Measurements from ENCODE around the gene NCKAP5. TPM values are rescaled to one million over a fixed set of nuclear protein-coding genes. Genes with fewer than 3 reads are reported as not detected.

NCKAP5 gene
- total RNA-seq, 1 donor from 2014 or later: 0.20 TPM

DNA sequence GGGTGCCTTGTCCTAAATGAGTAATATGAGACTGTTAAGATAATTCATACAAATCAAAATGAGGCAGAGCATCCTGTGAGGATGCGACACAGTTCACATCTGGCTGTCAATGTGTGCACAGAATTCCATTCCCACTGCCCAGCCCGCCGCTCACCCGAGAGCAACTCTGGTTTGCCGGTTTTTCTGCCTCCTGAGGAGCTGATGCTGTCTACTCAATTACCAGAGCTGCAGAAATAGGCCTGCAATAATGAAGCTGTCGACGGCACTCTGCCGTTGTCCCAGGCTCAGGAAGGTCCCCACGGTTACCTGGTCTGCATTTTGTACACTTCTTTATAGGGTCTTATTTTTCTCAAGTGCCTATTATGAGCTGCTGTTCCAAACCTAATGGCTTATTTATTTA is 842.5 kb downstream of the NCKAP5 start:
- no peaks in the 10 kb centered on the region for H3K27me3 Mint-ChIP-seq (ENCODE audit: unreplicated experiment)

DNA sequence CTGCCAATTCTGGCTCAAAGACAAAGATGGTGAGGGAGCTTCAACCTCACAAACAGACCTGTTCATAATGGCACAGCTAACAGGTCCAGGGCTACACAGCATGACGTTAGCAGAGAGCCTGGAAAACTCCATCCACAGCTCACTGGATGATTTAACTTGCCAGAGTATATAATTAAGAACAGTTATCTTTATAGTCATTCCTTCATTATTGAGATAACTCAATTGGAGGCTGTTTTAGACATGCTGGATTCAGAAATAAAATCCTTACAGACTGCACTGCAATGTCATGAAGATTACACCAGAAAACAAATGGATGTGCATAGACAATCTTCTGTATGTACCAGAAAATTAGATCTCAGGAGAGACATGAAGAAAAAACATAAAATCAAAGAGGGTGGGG is 843.1 kb downstream of the NCKAP5 start:
- TF ChIP-seq, protein P1, sequence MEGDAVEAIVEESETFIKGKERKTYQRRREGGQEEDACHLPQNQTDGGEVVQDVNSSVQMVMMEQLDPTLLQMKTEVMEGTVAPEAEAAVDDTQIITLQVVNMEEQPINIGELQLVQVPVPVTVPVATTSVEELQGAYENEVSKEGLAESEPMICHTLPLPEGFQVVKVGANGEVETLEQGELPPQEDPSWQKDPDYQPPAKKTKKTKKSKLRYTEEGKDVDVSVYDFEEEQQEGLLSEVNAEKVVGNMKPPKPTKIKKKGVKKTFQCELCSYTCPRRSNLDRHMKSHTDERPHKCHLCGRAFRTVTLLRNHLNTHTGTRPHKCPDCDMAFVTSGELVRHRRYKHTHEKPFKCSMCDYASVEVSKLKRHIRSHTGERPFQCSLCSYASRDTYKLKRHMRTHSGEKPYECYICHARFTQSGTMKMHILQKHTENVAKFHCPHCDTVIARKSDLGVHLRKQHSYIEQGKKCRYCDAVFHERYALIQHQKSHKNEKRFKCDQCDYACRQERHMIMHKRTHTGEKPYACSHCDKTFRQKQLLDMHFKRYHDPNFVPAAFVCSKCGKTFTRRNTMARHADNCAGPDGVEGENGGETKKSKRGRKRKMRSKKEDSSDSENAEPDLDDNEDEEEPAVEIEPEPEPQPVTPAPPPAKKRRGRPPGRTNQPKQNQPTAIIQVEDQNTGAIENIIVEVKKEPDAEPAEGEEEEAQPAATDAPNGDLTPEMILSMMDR (IDR thresholded peaks at IDR 0.05; ENCODE audit: partially characterized antibody, unreplicated experiment): no peak
- no peak for DNase-seq

More for the DNA sequence above, 842.5 kb downstream of the NCKAP5 start:
- H3K4me3 Mint-ChIP-seq (ENCODE audit: unreplicated experiment): no peak overlapping the region
- H3K9me3 Mint-ChIP-seq (ENCODE audit: unreplicated experiment): no peaks in the 10 kb centered on the region
- TF ChIP-seq, protein P1 (IDR thresholded peaks at IDR 0.05; ENCODE audit: partially characterized antibody, unreplicated experiment): no peak
- no peak for DNase-seq
- H3K27ac Mint-ChIP-seq (ENCODE audit: unreplicated experiment): no peak overlapping the region
- peaks cover 5% of the 10 kb centered on the region for H3K36me3 Mint-ChIP-seq (ENCODE audit: unreplicated experiment)
- H3K4me1 Mint-ChIP-seq (ENCODE audit: low read depth, unreplicated experiment): no peaks in the 10 kb centered on the region

DNA sequence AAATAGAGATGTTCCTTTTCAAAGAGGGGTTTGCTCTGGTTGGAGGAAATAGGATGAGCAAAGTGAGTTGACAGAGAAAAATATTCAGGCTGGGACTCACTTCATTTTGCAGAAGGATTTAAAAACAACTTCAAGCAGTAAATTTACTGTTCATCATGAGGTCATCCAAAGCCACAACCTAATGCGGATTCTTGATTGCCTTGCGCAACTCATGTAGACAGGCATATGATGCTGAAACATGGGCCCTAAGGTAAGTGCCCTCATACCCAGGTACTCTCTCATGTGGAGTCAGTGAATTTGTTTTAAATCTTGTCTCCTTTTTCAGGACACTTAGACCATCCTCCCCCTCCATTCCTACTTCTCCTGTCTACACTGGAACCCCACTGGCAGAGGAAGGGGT is 846.3 kb downstream of the NCKAP5 start:
- Mint-ChIP-seq H3K4me1 (ENCODE audit: low read depth, unreplicated experiment) (no peaks in the 10 kb centered on the region), H3K27ac (ENCODE audit: unreplicated experiment) (no peak overlapping the region), H3K9me3 (ENCODE audit: unreplicated experiment) (no peaks in the 10 kb centered on the region), H3K36me3 (ENCODE audit: unreplicated experiment) (peaks cover 5% of the 10 kb centered on the region), H3K27me3 (ENCODE audit: unreplicated experiment) (no peaks in the 10 kb centered on the region), H3K4me3 (ENCODE audit: unreplicated experiment) (no peak overlapping the region)
- TF ChIP-seq, protein P1 (IDR thresholded peaks at IDR 0.05; ENCODE audit: partially characterized antibody, unreplicated experiment): no peak
- DNase-seq: no peak

More for the DNA sequence above, 843.1 kb downstream of the NCKAP5 start:
- Mint-ChIP-seq H3K27ac (ENCODE audit: unreplicated experiment) (no peak overlapping the region), H3K4me1 (ENCODE audit: low read depth, unreplicated experiment) (no peaks in the 10 kb centered on the region), H3K27me3 (ENCODE audit: unreplicated experiment) (no peaks in the 10 kb centered on the region), H3K36me3 (ENCODE audit: unreplicated experiment) (peaks cover 5% of the 10 kb centered on the region), H3K9me3 (ENCODE audit: unreplicated experiment) (no peaks in the 10 kb centered on the region), H3K4me3 (ENCODE audit: unreplicated experiment) (no peak overlapping the region)

DNA sequence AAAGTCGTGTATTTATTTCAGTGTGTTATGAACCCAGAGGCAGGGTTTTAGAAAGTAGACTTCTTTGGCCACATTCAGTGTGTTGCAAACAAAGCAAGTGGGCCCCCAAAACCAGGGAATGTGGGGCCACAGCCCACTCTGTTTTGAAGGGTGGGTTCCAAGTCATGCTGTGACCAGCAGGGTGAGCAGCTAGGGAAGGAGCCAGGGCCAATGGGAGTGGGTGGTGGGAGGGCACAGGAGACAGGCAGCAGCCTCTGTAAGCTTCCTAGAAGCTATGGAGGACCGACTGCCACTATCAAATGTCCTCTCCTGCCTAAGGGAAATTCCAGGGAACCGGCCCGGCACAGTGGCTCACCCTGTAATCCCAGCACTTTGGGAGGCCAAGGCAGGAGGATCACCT is 847.9 kb downstream of the NCKAP5 start:
- no peak for DNase-seq
- TF ChIP-seq, protein P1 (IDR thresholded peaks at IDR 0.05; ENCODE audit: partially characterized antibody, unreplicated experiment): no peak
- no peak overlapping the region for H3K4me3 Mint-ChIP-seq (ENCODE audit: unreplicated experiment)
- H3K36me3 Mint-ChIP-seq (ENCODE audit: unreplicated experiment): peaks cover 5% of the 10 kb centered on the region
- no peaks in the 10 kb centered on the region for H3K9me3 Mint-ChIP-seq (ENCODE audit: unreplicated experiment)
- H3K27me3 Mint-ChIP-seq (ENCODE audit: unreplicated experiment): no peaks in the 10 kb centered on the region
- no peaks in the 10 kb centered on the region for H3K4me1 Mint-ChIP-seq (ENCODE audit: low read depth, unreplicated experiment)
- no peak overlapping the region for H3K27ac Mint-ChIP-seq (ENCODE audit: unreplicated experiment)

DNA sequence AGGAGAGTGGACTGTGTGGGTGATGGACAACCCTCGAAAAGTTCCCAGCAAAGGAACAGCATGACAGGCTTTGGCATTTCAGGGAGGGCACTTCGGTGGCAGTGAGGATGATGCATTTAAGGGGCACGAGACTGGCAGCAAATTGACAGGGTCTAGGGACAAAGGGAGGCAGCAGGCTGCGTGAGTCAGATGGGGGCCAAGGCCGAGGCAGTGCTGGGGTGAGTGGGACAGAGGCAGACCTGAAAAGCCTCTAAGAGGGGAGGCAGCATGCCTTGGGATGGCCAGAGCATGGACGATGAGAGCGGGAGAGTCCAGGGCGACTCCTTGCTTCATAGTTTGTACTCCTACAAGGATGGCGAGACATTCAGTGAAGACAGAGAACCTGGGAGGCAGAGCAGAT is 848.8 kb downstream of the NCKAP5 start:
- DNase-seq: no peak
- H3K27ac Mint-ChIP-seq (ENCODE audit: unreplicated experiment): no peak overlapping the region
- H3K9me3 Mint-ChIP-seq (ENCODE audit: unreplicated experiment): no peaks in the 10 kb centered on the region
- H3K36me3 Mint-ChIP-seq (ENCODE audit: unreplicated experiment): peaks cover 5% of the 10 kb centered on the region
- no peaks in the 10 kb centered on the region for H3K27me3 Mint-ChIP-seq (ENCODE audit: unreplicated experiment)
- H3K4me1 Mint-ChIP-seq (ENCODE audit: low read depth, unreplicated experiment): no peaks in the 10 kb centered on the region
- TF ChIP-seq, protein P1 (IDR thresholded peaks at IDR 0.05; ENCODE audit: partially characterized antibody, unreplicated experiment): no peak
- H3K4me3 Mint-ChIP-seq (ENCODE audit: unreplicated experiment): no peak overlapping the region
